ENCODE measurements around the gene PPL.

The PPL gene

GRCh38 chr16:4954714-4955113 is 17.8 kb upstream of the PPL start:
- TF ChIP-seq CEBPB (IDR thresholded peaks at IDR 0.05) (no peak), CREB1 (IDR thresholded peaks at IDR 0.05; ENCODE audit: low read depth) (no peak), NFIC (IDR thresholded peaks at IDR 0.05) (no peak), EP300 (IDR thresholded peaks at IDR 0.05; ENCODE audit: borderline replicate concordance) (no peak), EGR1 (IDR thresholded peaks at IDR 0.05) (no peak), TAF1 (IDR thresholded peaks at IDR 0.05; ENCODE audit: low read depth) (no peak), USF1 (IDR thresholded peaks at IDR 0.05) (no peak), RAD21 (IDR thresholded peaks at IDR 0.05; ENCODE audit: low read depth) (no peak), ZBTB7A (IDR thresholded peaks at IDR 0.05; ENCODE audit: low read depth) (no peak), FOXM1 (IDR thresholded peaks at IDR 0.05; ENCODE audit: borderline replicate concordance, low read depth) (no peak), TCF12 (IDR thresholded peaks at IDR 0.05; ENCODE audit: low read depth) (no peak), YY1 (IDR thresholded peaks at IDR 0.05; ENCODE audit: low read depth) (no peak), MAX (IDR thresholded peaks at IDR 0.05) (no peak), TEAD4 (IDR thresholded peaks at IDR 0.05) (no peak), REST (IDR thresholded peaks at IDR 0.05; ENCODE audit: low read depth) (no peak)

GRCh38 chr16:4949986-4950385 is 13.0 kb upstream of the PPL start:
- TF ChIP-seq TCF12 (IDR thresholded peaks at IDR 0.05; ENCODE audit: low read depth) (no peak), TAF1 (IDR thresholded peaks at IDR 0.05; ENCODE audit: low read depth) (no peak), CEBPB (IDR thresholded peaks at IDR 0.05) (0 out of 2 replicates have a peak, but pooled peaks have one; percentile 13), MAX (IDR thresholded peaks at IDR 0.05) (no peak)

GRCh38 chr16:4948903-4949766 is 12.2 kb upstream of the PPL start:
- no peak for TF ChIP-seq EP300 (IDR thresholded peaks at IDR 0.05; ENCODE audit: borderline replicate concordance)
- no peak for TF ChIP-seq YY1 (IDR thresholded peaks at IDR 0.05; ENCODE audit: low read depth)
- TF ChIP-seq CREB1 (IDR thresholded peaks at IDR 0.05; ENCODE audit: low read depth), result no peak
- TF ChIP-seq TCF12 (IDR thresholded peaks at IDR 0.05; ENCODE audit: low read depth), result no peak

- no peak for TF ChIP-seq RAD21 (IDR thresholded peaks at IDR 0.05; ENCODE audit: low read depth)
- TF ChIP-seq YY1 (IDR thresholded peaks at IDR 0.05; ENCODE audit: low read depth), result no peak
- TF ChIP-seq NFIC (IDR thresholded peaks at IDR 0.05), result no peak
- TF ChIP-seq MAX (IDR thresholded peaks at IDR 0.05), result no peak
- TF ChIP-seq TEAD4 (IDR thresholded peaks at IDR 0.05), result no peak
- no peak for TF ChIP-seq ZBTB7A (IDR thresholded peaks at IDR 0.05; ENCODE audit: low read depth)
- TF ChIP-seq EGR1 (IDR thresholded peaks at IDR 0.05), result no peak
- TF ChIP-seq REST (IDR thresholded peaks at IDR 0.05; ENCODE audit: low read depth), result no peak
Measured at GRCh38 chr16:4947722-4948503, 11.0 kb upstream of the PPL start.

DNA sequence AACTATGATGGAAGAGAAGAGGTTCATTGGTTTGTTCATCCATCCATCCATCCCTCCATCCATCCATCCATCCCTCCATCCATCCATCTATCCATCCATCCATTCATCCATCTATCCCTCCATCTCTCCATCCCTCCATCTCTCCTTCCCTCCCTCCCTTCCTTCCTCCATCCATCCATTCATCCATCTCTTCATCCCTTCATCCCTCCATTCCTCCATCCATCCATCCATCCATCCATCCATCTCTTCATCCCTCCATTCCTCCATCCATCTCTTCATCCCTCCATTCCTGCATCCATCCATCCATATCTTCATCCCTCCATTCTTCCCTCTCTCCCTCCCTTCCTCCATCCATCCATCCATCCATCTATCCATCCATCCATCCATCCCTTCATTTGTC is 10.0 kb upstream of the PPL start:
- TF ChIP-seq CREB1 (IDR thresholded peaks at IDR 0.05; ENCODE audit: low read depth), result no peak
- TF ChIP-seq YY1 (IDR thresholded peaks at IDR 0.05; ENCODE audit: low read depth), result no peak
- TF ChIP-seq TAF1 (IDR thresholded peaks at IDR 0.05; ENCODE audit: low read depth), result no peak
- TF ChIP-seq EGR1 (IDR thresholded peaks at IDR 0.05), result no peak
- no peak for TF ChIP-seq MAX (IDR thresholded peaks at IDR 0.05)
- TF ChIP-seq USF1 (IDR thresholded peaks at IDR 0.05), result no peak
- TF ChIP-seq FOXM1 (IDR thresholded peaks at IDR 0.05; ENCODE audit: borderline replicate concordance, low read depth), result no peak
- no peak for TF ChIP-seq EP300 (IDR thresholded peaks at IDR 0.05; ENCODE audit: borderline replicate concordance)
- TF ChIP-seq NFIC (IDR thresholded peaks at IDR 0.05), result no peak
